NCI-H2196 treated with DMSO at 0.1 percent for 48 hours (cell line): ENCODE results near the gene GIPC3.

Experiments used
- DNase-seq: peaks from one replicate; lab custom pipeline; 2025; ENCODE audit not compliant: unreplicated experiment; lab: John Stamatoyannopoulos, UW

Gene GIPC3

DNA sequence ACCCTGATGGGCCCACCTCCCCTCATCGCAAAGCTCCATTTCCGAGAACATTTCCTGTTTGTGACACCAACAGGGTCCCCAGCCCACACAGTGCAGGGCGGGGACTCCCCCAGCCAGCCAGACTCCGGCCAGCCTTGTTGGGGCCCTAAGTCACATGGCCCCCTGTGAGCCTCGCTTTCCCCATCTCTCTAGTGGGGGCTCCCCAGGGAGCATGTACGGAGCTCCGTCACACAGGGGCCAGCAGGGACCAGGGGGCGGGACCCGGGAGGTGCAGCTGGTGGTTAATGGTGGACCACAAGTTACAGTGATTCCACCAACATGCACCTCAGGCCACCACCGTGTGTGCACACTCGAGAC, 19.7 kb downstream of the GIPC3 start:
- no peak for DNase-seq

DNA sequence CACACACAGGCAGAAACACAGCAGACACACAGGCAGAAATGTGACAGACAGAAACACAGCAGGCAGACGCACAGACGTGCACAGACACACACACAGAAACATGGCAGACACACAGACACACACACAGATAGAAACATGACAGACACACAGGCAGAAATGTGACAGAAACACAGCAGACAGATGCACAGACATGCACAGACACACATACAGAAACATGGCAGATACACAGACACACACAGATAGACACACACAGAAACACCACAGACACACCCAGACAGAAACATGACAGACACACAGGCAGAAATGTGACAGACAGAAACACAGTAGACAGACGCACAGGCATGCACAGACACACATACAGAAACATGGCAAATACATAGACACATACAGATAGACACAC, 20.1 kb downstream of the GIPC3 start:
- DNase-seq: no peak

DNA sequence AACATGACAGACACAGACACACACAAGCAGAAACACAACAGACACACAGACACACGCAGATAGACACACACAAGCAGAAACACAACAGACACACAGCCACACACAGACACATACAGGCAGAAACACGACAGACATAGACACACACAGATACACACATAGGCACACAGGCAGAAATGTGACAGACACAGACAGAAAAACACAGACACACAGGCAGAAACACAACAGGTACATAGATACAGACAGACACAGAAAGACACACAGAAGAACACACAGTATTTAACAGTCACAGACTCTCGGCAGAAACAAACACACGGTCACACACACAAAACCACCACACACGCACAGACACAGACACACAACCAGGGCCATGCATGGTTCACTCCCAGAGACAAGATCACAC, 20.5 kb downstream of the GIPC3 start:
- DNase-seq: no peak

DNA sequence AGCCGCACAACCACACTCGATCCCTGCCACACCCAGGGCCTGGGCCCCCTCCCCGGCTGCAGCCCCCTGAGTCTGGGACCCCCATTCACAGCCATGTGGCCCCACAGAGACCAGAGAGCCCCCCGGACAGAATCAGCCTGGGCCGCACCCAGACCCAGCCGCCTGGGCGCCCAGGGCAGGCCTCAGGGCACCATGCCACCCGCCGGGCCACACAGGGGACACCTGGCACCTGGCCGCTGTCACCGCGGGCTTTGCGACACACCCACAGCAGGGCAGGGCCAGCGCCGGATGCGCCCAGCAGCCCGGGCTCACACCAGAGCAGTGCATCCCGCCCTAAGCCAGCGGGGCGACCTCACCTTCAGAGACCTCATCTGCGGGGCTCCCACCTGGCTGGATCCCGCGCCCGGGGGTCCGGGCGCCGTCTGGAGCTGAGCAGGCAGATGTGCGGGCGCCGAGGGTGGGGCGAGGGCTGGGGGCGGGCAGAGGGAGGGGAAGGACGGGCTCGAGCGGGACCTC, 21.0 kb downstream of the GIPC3 start:
- no peak for DNase-seq

DNA sequence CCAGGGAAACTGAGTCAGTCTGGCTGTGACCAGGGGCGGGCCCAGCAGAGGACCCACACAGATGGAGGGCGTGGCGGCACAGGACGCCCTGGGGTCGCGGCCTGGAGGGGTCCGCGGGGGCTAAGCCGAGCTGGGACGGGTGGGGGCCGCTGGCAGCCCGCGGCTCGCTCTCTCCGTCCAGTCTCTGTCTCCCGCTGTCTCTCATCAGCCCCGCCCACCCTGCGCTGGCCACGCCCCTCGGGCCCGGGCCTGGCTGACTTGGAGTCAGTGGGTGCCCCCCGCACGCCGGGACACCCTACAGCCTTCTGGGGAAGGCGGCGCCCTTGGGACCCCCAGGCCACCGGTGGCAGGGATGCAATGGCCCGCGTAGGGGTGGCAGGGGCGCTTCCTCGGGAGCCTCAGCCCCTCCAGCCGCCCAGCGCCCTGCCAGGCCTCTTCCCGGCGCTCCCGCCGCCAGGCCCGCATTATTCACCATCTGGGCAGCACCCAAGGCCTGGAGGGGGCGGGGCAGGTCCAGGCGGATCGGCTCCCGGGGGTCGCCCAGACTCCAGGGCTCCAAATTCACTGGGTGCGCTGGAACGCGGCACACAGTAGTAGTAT, 21.5 kb downstream of the GIPC3 start, which contains the start of gene TBXA2R:
TBXA2R (minus strand) TSS at position 186 of the 600 bp plus-strand sequence. CDS start 6,241 bp downstream, outside the sequence.
- DNase-seq: no peak

DNA sequence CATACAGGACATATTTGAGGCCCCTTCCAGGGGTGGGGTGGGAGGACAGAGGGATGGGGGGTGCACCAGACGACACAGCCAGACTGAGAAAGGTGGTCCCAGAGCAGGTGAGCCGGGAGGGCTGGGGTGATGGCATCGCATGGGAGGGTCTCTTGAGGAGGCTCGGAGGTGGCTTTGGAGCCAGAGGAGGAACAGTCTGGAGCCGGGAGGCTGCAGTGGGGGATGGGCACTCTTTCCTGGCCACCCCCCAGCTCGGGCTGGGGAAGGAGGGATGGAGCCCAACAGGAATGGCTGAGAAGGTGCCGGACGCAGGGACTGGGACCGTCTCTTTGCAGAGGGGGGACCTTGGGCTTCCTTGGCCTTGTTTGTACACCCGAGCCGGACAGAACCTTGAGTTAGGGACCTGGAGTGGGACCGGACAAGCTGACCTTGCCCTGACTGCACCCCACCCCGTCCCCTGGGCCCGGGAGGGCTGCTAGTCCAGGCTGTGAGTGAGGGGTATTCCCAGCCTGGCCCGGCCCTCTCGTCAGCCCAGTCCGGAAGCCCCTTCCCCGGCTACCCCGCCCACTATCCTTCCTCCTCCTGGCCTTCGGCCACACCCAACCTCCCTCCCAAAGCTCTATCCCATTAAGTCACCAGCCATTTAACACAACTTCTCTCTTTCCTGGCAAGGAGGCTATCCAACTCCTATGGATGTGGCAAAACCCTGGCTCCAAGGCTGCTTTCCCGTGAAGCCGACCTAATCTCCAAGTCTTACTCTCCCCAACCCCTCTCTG, 22.2 kb downstream of the GIPC3 start:
- DNase-seq: no peak

DNA sequence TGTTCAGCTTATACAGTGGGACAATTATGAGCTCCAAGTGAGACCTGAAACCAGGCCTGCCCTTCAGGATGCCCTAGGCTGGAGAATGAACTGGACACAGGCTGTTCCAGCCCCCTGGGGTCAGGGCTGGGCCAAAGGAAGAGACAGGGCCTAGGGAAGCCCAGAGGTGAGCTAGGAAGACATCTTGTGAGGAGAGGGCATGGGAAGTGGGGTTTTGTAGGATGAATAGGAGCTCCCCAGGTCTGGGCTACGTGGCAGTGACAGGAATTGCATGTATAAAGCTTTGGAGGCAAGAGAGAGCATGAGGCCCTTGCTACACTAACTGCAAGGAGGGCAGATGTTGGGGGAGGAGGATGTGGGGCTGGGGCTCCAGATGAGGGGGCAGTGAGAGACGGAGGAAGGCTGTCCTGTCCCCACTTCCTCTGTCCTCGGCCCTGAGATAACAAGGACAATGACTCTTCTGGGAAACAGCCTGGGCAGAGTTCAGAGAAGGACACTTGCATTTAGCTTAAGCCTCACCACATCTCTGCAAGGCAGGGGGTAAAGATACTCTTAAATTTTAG, 22.9 kb downstream of the GIPC3 start:
- DNase-seq: no peak

DNA sequence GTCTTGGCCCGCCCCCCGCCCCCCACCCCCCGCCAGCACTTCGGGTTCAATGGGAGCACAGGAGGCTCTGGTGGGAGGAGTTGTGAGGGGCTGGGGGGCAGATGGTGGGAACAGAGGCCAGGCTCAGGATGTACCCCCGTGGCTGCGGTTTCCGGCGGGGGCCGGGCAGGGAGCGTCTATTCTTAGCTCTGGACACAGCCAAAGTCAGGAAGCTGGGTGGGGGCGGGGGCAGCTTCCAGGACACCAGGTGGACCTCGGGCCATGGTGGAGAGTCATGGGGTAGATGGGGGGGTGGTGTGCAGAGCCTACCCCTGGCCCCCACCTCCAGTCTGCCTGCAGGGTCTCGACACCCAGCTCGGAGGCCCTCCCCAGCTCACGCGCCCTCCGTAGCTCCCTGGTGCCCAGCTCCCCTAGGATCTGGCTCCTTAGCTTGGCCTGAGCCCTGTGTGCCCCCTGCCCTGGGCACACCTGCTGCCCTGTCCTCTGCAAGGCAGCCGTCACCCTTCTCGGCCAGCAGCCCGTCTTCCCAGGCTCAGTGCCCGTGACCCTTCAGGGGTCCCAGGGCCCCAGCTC, 23.6 kb downstream of the GIPC3 start:
- DNase-seq: no peak

DNA sequence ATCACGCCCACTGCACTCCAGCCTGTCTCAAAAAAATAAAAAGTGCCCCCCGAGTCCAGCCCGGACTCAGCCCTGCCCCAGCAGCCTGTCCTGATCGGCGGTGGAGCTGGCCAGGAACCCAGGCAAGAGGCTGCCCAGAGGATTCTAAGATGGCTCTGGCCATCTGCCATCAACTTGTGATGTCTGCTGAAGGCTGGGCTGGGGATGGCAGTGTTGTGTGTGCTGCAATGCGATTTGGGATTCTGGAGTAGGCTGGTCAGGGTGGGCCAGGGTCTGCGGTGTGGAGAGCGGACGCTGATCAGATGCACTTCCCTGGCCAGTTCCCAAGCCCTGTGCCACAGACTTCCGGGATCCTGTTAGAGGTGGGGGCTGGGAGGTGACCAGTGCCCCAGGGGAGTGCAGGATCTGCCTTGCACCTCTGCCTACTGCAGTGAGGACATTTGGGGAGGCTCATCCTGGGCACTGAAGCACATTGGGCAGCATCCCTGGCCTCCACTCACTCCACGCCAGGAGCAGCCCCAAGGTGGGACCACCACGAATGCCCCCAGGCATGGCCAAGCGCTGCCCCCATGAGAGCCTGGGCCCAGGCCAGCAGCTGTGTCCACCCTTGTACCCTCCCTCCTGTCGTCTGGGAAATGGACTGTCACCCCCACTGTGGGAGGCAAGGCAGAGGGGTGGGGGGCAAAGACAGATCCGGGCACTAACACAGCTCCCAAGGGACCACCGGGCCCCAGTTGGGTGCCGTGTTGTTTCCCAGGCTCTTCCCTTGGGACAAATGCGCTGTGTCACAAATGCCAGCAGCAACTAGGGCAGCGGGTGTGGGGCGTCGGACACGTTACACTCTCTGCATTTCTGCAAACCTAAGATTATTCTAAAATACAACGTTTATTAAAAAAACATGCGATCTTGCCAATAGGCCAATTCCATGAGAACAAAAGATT, 24.8 kb downstream of the GIPC3 start:
- DNase-seq: no peak

DNA sequence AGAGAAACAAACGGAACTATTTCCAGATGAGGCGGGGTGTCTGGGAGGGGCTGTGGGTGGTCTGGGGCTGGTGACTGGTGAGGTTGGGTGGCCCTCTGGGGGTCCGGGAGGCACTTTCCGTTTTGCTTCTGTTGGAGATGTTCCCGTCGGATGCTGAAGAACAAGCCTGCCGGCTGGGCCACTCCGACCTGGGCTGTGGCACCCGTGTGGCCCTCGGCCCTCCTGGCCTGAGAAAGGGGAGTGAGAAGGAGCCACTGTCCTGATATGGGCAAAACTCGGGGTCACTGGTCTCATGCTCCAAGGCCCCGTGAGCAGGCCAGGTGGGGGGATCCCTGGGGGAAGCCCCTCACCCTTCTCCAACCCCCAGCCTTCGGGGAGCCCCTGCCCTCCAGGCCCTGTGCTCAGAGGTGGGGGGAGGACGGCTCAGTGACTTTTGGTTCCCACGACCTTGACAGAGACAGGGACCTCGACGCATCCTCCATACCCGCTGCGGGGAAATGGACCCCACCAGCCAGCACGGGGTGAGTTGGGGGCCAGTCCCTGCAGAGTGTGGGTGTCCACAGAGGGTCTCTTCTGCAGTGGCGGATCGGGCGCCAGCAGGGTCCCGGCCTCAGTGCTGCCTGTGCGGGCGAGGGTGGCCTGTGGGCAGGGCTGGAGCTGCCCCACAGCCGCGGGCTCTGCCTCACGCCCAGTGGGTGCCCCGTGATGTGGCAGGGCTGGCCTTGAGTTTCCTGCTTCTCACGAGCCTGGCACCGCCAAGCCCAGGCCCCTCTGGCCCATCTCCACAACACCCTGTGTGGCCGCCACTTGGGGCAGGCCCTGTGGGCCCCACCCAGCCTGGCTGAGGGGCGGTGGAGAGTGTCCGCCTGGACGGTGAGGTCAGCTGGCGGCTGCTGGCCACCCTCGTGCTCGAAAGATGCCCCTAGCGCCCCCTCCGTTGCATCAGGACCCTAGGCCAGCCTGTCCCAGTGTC, 25.8 kb downstream of the GIPC3 start:
- no peak for DNase-seq

DNA sequence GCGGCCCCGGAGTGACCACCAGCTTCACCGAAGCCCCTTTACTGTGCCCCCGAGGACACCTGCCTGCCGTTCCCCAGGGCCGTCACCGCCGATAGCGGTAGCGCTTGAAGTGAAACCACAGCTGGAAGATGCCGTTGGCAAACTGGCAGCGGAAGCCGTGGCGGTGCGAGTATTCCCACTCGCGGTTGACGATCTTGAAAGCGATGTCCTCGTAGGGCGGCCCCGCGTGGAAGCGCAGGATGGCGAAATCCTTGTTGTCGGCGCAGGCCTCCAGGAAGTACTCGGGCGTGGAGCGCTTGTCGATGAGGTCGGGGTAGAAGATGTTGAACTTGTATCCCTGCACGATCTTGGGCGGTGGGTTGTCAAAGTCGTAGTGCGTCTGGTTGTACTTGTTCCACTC, 26.6 kb downstream of the GIPC3 start:
- no peak for DNase-seq

DNA sequence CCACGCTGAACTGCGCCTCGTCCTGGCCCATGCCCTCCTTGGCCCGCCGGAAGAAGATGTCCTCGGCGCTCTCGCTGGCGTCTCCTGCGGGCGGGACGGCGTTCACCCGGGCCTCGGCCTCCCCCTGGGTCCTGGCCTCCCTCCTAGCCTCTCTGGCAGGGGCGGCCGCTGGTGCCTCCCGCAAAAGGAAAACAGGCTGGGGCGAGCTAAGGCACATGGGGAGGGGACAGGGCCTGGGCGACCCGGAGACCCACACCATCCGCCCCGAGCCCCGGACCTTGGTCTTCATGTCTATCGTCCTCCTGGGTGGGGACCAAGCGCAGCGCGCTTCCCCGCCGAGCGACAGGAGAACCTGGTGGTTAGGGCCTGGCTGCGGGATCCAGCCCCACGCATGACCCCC, 27.1 kb downstream of the GIPC3 start:
- DNase-seq: no peak

DNA sequence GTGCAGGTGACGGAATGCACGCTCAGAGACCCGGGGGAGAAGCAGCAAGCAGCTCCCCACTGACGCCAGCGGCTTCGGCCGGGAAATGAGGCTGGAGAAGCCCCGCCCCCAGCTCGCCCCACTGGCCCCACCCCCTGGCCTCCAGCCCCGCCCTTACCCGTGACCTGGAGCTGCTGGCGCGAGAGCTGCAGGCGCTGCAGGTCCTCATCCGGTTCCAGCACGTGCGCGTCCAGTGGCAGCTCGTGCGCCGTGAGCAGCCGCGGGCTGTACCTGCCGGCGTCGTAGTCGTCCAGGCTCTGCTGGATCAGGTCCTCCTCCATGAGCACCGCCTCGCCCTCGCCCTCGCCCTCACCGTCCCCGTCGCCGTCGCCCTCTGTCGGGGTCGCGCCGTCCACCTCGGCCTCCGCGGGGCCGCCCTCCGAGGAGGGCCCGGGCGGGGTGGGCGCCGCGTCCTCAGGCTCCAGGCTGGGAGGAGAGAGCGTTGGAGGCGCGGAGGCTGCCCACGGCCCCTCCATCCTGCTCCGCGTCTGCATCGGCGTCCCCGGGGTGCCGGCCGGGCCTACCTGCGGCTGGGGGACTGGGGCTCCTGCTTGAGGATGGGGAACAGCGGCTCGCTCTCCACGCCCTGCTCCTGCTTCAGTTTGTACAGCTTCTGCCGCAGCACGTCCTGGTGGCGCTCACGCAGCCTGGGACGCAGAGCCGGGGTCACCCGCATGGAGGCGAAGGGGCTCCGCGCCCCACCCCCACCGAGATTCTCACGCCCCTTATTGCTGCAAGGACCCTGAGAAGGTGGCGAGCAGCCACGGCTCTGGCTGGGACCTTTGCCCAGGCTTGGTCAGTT, 27.8 kb downstream of the GIPC3 start:
- no peak for DNase-seq

DNA sequence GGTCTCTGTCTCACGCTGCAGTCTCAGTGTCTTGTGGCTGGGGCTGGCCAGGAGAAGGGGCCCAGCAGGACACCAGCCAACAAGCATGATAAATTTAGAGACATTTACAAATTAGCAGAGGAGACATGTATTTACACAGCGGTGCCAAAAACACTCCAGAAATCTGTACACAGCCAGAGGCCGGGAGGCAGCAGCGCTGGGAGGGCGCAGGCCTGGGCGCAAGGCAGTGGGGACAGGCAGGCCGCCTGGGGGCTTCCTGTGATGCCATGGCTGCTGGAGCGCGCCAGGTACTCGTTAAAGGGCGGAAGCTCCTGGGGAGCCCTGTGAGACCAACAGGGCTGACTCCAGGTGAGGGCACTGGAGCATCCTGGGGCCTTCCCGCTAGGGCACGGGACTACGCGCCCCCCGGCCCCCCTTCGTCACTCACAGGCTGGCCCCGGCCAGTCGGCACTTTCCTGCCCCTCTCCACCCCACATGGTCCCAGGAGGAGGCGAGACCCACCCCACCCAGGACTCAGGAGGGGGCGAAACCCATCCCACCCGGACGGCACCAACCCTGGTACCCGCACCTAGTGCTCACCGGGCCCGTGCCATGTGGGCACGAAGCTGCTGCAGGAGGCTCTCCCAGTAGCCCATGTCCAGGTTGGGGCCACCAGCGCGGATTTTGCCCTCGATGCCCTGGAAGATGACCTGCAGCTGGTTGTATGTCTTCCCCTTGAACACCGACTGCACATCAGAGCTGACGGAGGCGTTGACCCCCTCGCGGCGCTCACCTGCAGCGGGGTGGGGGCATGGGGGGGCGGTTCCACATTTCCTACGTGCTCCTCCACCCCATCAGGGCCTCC, 28.8 kb downstream of the GIPC3 start:
- DNase-seq: no peak

DNA sequence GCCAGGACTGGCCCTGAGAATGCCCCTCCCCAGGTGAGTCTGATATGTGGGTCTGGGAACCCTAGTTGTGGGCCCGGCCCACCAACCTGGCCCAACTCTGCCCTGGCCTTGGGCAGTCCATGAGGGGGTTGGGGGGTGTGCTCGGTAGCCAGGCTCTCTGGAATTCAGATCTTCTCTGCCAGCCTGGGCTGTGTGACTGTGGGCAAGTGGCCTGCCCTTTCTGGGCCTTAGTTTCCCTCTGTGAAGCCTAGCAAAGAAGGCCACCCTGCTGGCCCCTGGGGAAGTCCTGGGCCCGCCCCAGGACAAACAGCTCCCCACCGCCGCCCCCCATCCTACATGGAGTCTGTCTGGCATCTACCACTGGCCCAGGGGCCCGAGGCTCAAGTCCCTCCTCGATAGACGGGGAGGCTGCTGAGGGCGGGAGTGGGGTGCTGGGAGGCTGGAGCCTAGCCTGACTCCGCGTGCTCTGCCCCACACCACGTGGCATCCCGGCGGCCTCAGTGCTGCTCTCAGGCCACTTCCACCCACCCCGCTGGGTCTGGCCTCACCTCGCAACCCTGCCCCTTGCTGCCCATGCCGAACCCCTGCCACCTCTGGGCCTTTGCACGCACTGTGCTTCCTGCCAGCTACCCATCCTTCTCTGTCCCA, 29.7 kb downstream of the GIPC3 start:
- no peak for DNase-seq

DNA sequence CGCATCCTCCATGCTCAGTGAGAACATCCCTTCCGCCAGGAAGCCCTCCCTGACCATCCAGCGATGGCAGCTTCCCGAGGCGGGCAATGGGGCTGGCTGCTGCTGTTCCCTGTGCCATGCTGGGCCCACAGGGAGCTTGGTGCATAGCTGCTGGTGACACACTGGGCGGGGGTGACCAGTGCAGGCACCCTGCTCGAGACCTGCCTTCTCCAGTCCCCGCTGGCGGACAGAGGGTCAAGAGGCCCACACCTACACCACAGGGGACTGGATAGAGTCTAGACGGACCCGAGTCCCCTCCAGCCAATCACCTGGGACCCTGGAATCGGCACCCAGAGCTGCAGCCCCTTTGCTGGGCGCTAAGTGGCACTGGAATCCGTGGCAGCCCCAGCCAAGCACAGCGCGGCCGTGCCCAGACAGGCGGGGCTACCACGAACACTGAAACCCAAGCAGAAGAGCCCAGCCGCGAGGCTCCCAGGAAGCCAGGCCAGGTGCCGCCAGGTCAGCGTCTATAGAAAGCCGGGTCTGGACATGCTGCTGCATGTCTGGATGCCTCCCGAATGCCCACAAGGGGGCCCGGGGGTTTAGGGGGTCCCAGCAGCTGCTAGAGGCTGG, 30.4 kb downstream of the GIPC3 start:
- DNase-seq: no peak

DNA sequence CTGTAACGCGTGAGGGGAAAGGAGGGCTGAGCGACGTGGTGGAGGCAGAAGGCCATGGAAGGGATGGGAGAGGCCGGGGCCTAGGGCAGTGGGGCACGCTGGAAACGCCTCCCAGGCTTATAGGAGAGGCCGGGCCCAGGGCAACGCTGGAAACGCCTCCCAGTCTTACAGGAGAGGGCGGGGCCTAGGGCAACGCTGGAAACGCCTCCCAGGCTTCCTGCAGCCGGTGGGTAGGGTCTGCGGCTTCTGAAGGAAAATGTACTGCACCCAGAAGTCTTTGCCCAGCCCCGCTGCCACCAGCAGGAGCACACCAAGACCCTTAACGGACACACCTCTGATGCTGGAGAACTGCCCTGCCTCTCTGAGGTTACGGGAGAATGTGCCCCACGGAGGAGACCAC, 32.2 kb downstream of the GIPC3 start:
- no peak for DNase-seq
